SJCRH30 (cell line): ENCODE measurements around the gene MYO1H. TPM values are rescaled to one million over a fixed set of nuclear protein-coding genes. Genes with fewer than 3 reads are reported as not detected.

Experiments
- DNase-seq, 2 experiments: peaks; one replicate each; pipeline ENCODE4 v3.0.0-alpha.2; 2015 to 2020
- H3K27ac ChIP-seq: fragments of 250-450 bp; sonication (Bioruptor Pico); 2 replicates; pipeline ENCODE4 v1.5.1; 2020; ENCODE audit warnings: mild to moderate bottlenecking, moderate library complexity
- H3K27me3 ChIP-seq: fragments of 250-450 bp; sonication (Bioruptor Pico); 2 replicates; pipeline ENCODE4 v1.5.1; 2020; ENCODE audit warnings: mild to moderate bottlenecking, moderate library complexity
- H3K36me3 ChIP-seq: fragments of 250-450 bp; sonication (Bioruptor Pico); 2 replicates; pipeline ENCODE4 v1.5.1; 2020; ENCODE audit warnings: mild to moderate bottlenecking, moderate library complexity
- H3K4me1 ChIP-seq: fragments of 250-450 bp; sonication (Bioruptor Pico); 2 replicates; pipeline ENCODE4 v1.5.1; 2020; ENCODE audit warnings: mild to moderate bottlenecking, moderate library complexity
- H3K4me3 ChIP-seq: fragments of 250-450 bp; sonication (Bioruptor Pico); 2 replicates; pipeline ENCODE4 v1.5.1; 2020; ENCODE audit warnings: mild to moderate bottlenecking, moderate library complexity
- H3K9me3 ChIP-seq: fragments of 250-450 bp; sonication (Bioruptor Pico); replicated peaks from 2 replicates; pipeline ENCODE4 v1.5.1; 2020; ENCODE audit warnings: mild to moderate bottlenecking, moderate library complexity
- total RNA-seq: library from RNA; depleted of rRNA; stranded (reverse); fragments of >200 nt; shearing (Covaris generic); gene quantifications from 2 replicates; pipeline ENCODE4 v1.2.3, GENCODE V29; 2014

Gene MYO1H
- total RNA-seq, 1 experiment from 2014 or later, result not detected

DNA sequence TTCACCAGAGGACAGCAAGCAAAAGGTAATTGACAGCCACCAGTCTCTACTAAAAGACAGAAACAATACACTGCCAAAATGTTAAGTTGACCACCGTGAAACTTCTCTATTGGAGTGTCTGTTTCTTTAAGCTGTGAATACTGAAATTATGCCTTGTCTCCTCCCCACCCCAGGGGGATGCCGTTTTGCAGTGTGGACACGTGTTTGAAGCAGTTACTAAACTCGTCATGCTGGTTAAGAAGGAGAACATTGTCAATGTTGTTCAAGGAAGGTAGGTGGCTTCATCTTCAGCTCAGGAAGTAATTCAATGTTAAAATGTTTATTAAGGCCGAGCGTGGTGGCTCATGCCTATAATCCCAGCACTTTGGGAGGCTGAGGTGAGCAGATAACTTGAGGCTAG lies 96.6 kb downstream of the MYO1H start:
- no peak for DNase-seq
- no peaks in the 10 kb centered on the region for H3K9me3 ChIP-seq
- no peaks in the 10 kb centered on the region for H3K4me1 ChIP-seq
- no peak overlapping the region for H3K27ac ChIP-seq
- no peaks in the 10 kb centered on the region for H3K27me3 ChIP-seq
- H3K36me3 ChIP-seq, result peaks cover 6% of the 10 kb centered on the region; the same call in 1 of the 2 replicates
- H3K4me3 ChIP-seq, result no peak overlapping the region

DNA sequence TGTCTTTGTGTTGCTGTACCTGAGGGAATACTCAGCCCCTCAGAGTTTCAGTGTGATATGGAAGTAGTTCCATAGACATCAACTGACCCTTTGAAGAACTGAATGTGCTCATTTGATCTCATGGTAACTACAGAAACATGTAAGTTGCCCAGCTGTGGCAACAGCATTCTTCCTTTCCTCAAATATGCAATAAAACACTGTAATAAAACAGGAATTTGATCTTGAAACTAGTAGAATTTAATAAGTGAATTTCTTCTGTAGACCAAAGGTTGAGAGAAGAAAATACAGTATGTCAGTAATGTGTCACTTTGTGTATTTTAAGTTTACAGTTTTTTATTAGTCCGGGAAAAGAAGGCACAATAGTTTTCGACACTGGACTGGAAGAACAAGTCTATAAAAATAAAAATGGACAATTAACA lies 97.5 kb downstream of the MYO1H start:
- no peaks in the 10 kb centered on the region for H3K27me3 ChIP-seq
- no peak overlapping the region for H3K27ac ChIP-seq
- no peaks in the 10 kb centered on the region for H3K4me1 ChIP-seq
- no peaks in the 10 kb centered on the region for H3K9me3 ChIP-seq
- DNase-seq, result no peak
- H3K4me3 ChIP-seq, result no peak overlapping the region
- H3K36me3 ChIP-seq, result peaks cover 11% of the 10 kb centered on the region; the same call in 1 of the 2 replicates

DNA sequence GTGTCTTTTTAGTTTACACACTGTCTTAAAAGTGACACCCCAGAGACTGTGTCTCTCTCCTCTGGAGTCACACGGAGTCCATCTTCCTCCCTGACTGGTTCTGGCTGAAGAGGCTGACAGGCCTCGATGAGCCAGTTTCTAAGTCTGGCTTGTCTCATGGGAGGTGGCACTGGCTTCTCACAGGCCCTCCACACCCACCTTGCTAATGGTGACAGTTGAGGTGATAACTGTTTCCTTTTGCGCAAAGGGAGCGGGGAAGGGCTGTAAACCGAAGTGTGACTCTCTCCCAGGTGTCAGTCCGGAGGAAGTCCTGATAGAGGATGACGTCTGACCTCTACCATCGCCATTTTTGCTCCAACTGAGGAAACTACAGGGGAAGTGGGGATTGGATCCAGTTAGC lies 99.2 kb downstream of the MYO1H start:
- H3K36me3 ChIP-seq, result peaks cover 13% of the 10 kb centered on the region; the same call in 1 of the 2 replicates
- H3K27ac ChIP-seq, result no peak overlapping the region
- DNase-seq, result no peak
- no peak overlapping the region for H3K4me3 ChIP-seq
- H3K4me1 ChIP-seq, result no peaks in the 10 kb centered on the region
- H3K27me3 ChIP-seq, result no peaks in the 10 kb centered on the region
- H3K9me3 ChIP-seq, result no peaks in the 10 kb centered on the region

GRCh38 chr12:109447482-109447881 lies 99.8 kb downstream of the MYO1H start:
- Histone ChIP-seq H3K4me1 (no peaks in the 10 kb centered on the region), H3K36me3 (peaks cover 17% of the 10 kb centered on the region; the same call in 1 of the 2 replicates), H3K27me3 (no peaks in the 10 kb centered on the region), H3K4me3 (no peak overlapping the region), H3K9me3 (no peaks in the 10 kb centered on the region), H3K27ac (no peak overlapping the region)
- DNase-seq, result no peak

DNA sequence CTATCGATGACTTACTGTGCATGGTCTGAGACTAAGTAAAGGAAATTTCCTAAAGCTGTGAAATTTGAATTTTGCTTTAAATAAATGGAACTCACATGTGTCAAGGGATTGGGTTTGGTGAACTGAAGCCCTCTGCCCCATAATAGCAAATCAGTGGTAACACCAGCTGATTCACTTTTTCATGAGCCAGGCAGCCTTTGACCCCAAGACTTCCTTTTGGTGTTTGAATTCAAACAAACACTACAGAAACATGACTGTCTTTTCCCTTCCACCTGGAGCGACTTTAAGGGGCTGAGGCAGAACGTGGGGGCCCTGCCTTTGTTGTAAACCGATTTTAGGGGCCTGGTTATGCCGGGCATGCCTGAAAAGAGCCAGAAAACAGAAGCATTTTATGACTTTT lies 100.6 kb downstream of the MYO1H start:
- DNase-seq, result no peak
- peaks cover 17% of the 10 kb centered on the region; the same call in 1 of the 2 replicates for H3K36me3 ChIP-seq
- H3K27me3 ChIP-seq, result no peaks in the 10 kb centered on the region
- H3K27ac ChIP-seq, result no peak overlapping the region
- H3K4me1 ChIP-seq, result no peaks in the 10 kb centered on the region
- no peak overlapping the region for H3K4me3 ChIP-seq
- H3K9me3 ChIP-seq, result no peaks in the 10 kb centered on the region

GRCh38 chr12:109448707-109449390 lies 101.1 kb downstream of the MYO1H start:
- DNase-seq, result no peak
- H3K4me1 ChIP-seq, result no peaks in the 10 kb centered on the region
- no peak overlapping the region for H3K27ac ChIP-seq
- peaks cover 23% of the 10 kb centered on the region for H3K36me3 ChIP-seq
- H3K4me3 ChIP-seq, result no peak overlapping the region
- no peaks in the 10 kb centered on the region for H3K27me3 ChIP-seq
- no peaks in the 10 kb centered on the region for H3K9me3 ChIP-seq

GRCh38 chr12:109449845-109450532 lies 102.3 kb downstream of the MYO1H start:
- no peak overlapping the region for H3K4me3 ChIP-seq
- no peaks in the 10 kb centered on the region for H3K4me1 ChIP-seq
- H3K9me3 ChIP-seq, result no peaks in the 10 kb centered on the region
- no peak for DNase-seq
- no peaks in the 10 kb centered on the region for H3K27me3 ChIP-seq
- no peak overlapping the region for H3K27ac ChIP-seq
- peaks cover 29% of the 10 kb centered on the region for H3K36me3 ChIP-seq

DNA sequence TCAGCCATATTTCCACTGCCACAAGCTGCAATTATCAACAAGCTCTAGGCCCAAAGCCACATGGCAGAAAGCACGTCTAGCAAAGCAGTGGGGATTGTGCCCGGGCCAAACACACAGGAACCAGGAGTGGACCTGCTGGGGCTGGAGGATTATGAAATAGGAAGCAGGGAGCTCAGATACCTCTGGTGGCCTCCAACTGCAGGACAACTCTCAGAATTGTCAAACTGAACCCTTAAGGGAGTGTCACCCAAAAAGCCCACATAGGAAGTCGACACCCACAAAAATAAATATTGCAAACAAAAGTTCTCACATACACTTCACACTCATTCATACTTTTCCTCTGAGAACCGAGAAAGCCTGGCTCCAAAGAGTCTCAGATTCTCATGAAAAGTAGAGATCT lies 103.3 kb downstream of the MYO1H start:
- H3K4me3 ChIP-seq, result no peak overlapping the region

GRCh38 chr12:109451400-109451799 lies 103.7 kb downstream of the MYO1H start:
- peaks cover 38% of the 10 kb centered on the region for H3K36me3 ChIP-seq
- H3K9me3 ChIP-seq, result no peaks in the 10 kb centered on the region
- no peak overlapping the region for H3K27ac ChIP-seq
- H3K27me3 ChIP-seq, result no peaks in the 10 kb centered on the region
- H3K4me3 ChIP-seq, result no peak overlapping the region
- no peaks in the 10 kb centered on the region for H3K4me1 ChIP-seq
- no peak for DNase-seq

More for the DNA sequence above, 103.3 kb downstream of the MYO1H start:
- H3K27ac ChIP-seq, result no peak overlapping the region
- no peaks in the 10 kb centered on the region for H3K27me3 ChIP-seq
- no peaks in the 10 kb centered on the region for H3K4me1 ChIP-seq
- DNase-seq, result no peak
- H3K9me3 ChIP-seq, result no peaks in the 10 kb centered on the region
- peaks cover 37% of the 10 kb centered on the region for H3K36me3 ChIP-seq

DNA sequence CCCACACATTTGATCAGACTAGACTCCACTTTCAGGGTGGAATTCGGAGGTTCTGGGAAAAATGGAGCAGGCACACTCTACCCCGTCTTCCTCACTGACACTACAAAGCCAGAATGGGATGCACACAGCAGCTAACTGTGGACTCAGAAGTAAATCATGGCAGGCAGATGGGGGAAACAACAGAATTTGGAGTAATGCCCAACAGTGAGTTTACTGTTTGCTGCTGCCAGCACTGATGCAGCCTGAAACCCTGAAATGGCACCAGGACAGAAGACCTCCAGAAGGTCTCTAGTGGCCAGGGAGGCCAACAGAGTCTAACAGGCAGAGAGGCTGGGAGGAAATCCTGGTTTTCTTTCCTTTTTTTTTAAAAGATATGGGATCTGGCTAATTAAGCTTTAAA lies 104.8 kb downstream of the MYO1H start:
- no peak for DNase-seq
- Histone ChIP-seq H3K4me1 (no peaks in the 10 kb centered on the region), H3K9me3 (no peaks in the 10 kb centered on the region), H3K4me3 (no peak overlapping the region), H3K36me3 (peaks cover 49% of the 10 kb centered on the region), H3K27ac (no peak overlapping the region), H3K27me3 (no peaks in the 10 kb centered on the region)

DNA sequence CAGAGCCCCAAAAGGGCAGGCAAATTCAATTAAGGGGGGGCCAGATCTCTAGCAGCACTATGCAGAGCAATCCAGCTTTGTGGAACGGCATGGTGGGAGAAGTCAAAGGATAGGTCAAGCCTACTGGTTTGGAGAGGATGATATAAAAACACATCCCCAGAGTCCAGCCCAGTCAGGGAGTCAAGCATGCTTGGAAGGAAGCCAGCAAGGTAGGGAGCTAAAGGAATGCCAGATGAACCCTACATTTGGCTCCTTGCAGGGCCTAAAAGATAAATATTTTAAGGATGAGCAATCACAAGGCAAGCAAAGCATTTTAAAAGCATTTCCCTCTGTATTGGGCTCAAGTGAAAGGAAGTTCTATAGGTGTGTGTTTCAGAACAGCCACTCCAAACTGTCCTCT lies 108.0 kb downstream of the MYO1H start:
- Histone ChIP-seq H3K36me3 (peaks cover 47% of the 10 kb centered on the region), H3K27ac (no peak overlapping the region), H3K4me1 (peaks cover 1% of the 10 kb centered on the region; the same call in 1 of the 2 replicates), H3K27me3 (no peaks in the 10 kb centered on the region), H3K9me3 (no peaks in the 10 kb centered on the region), H3K4me3 (no peak overlapping the region)
- no peak for DNase-seq

DNA sequence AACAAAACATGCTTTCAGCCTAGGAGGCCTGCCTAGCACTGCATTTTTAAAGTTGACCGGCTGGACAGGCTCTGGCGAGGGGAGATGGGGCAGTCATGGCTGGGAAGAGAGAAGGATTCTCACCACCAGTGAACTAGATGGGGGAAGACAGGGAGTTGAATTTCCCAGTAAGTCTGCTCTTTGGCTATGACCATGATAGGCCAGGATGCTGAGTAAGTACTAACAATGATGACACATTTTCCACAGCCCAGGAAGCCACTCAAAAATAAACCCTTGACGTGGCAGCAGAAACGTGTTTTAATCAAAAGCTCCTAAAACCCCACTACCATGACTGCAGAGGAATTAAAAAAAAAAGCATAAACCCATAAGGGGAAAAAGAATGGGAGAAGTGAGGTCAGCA lies 110.4 kb downstream of the MYO1H start:
- Histone ChIP-seq H3K27me3 (no peaks in the 10 kb centered on the region), H3K27ac (no peak overlapping the region), H3K4me1 (peaks cover 24% of the 10 kb centered on the region), H3K36me3 (peaks cover 42% of the 10 kb centered on the region), H3K9me3 (no peaks in the 10 kb centered on the region), H3K4me3 (no peak overlapping the region)
- no peak for DNase-seq

DNA sequence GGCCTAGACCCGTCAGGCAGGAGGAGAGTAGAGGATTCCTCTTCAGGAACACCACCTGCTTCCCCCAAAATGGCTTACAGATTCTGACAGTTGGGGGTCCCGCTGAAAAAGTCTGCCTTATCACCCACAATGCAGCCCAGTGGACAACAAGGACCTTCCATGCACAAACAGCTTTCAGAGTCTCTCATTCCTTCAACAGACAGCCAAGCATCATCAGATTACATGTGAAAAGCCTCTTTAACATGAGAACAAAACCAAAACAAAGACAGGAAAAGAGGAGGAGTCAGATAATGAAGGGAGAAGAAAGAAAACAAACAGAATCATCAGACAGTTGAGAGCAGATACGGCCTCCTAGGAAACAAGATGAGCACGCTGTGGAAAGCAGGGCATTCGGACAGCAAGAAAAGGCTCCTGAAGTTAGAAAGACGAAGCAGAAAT lies 111.1 kb downstream of the MYO1H start:
- no peak for DNase-seq
- peaks cover 28% of the 10 kb centered on the region for H3K4me1 ChIP-seq
- H3K4me3 ChIP-seq, result no peak overlapping the region
- peaks cover 36% of the 10 kb centered on the region for H3K36me3 ChIP-seq
- no peaks in the 10 kb centered on the region for H3K27me3 ChIP-seq
- H3K9me3 ChIP-seq, result no peaks in the 10 kb centered on the region
- H3K27ac ChIP-seq, result no peak overlapping the region

- H3K4me3 ChIP-seq, result no peak overlapping the region
- no peak for DNase-seq
- H3K4me1 ChIP-seq, result peaks cover 31% of the 10 kb centered on the region
- no peaks in the 10 kb centered on the region for H3K9me3 ChIP-seq
- no peaks in the 10 kb centered on the region for H3K27me3 ChIP-seq
- H3K36me3 ChIP-seq, result peaks cover 32% of the 10 kb centered on the region
- no peak overlapping the region for H3K27ac ChIP-seq
Measured at GRCh38 chr12:109459247-109459646, 111.5 kb downstream of the MYO1H start.

DNA sequence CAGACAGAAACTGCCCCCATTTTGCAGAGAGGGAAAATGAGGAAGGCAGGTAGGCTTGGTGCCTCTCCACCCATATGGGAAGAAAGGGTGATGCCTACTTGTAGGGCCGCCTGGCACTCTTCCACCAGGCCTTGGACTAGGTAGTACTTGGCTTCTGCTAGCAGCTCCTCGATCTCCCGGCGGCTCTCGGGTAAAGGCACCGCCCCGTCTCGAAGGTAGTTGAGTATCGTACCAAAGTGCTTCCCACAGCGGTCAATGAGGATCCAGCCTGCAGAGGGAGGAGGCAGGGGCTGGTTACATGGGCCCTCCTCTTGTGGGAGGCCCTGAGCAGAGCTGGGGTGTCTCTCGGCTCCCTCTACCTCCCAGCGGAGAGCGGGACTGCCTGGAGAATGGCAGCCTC lies 112.8 kb downstream of the MYO1H start:
- DNase-seq, result no peak
- Histone ChIP-seq H3K9me3 (no peaks in the 10 kb centered on the region), H3K36me3 (peaks cover 23% of the 10 kb centered on the region), H3K27ac (peak overlapping the region; percentile 100; the same call in 1 of the 2 replicates), H3K4me1 (peaks cover 40% of the 10 kb centered on the region), H3K27me3 (no peaks in the 10 kb centered on the region), H3K4me3 (no peak overlapping the region)
